ENCODE data around the gene DNAH8. TPM values are rescaled to one million over a fixed set of nuclear protein-coding genes. Genes with fewer than 3 reads are reported as not detected.

Gene DNAH8
- total and polyA plus RNA-seq, 7 donors = under 0.01 to 0.22 TPM; not detected in 5

GRCh38 chr6:39079197-39080125, 364.4 kb downstream of the DNAH8 start:
- H3K4me3 ChIP-seq = no peak overlapping the region
- 87 to 88% methylated on average over 8 of the region's 8 CpGs for WGBS, 2 donors
- no peak for TF ChIP-seq POLR2AphosphoS5 (IDR thresholded peaks at IDR 0.05)
- no peak for TF ChIP-seq CTCF (IDR thresholded peaks at IDR 0.05)
- TF ChIP-seq EP300 (IDR thresholded peaks at IDR 0.05) = no peak
- no peak for TF ChIP-seq POLR2A (IDR thresholded peaks at IDR 0.05)
- H3K4me1 ChIP-seq = peaks cover 0 to 5% (median 4%) of the 10 kb centered on the region in 4 donors
- H3K36me3 ChIP-seq = no peaks in the 10 kb centered on the region
- no peaks in the 10 kb centered on the region for H3K9me3 ChIP-seq
- no peaks in the 10 kb centered on the region for H3K27me3 ChIP-seq
- intact Hi-C loops (cut with DNase I) = no loop called here
- no peak overlapping the region for H3K27ac ChIP-seq
- no peak for DNase-seq

Small RNA genes within 50 kb of the gene (small RNA-seq; reads per million reads assigned to genes)
- gene AL034345.1 (0 to 0.07 (median 0) reads per million in 3 donors), gene RF00393 (0 reads per million in 3 donors)

Other genes starting within 250 kb of the DNAH8 start
- gene BTBD9, start 75.4 kb upstream of the DNAH8 start, total RNA-seq = 10 to 100 TPM; 10.5 to 20.8 (median 12.8) TPM
- gene BTBD9, start 75.4 kb upstream of the DNAH8 start, polyA plus RNA-seq = 1 to 10 TPM; 3.6 to 8.9 (median 4.6) TPM
- 10 to 100 TPM; 92.8 to 98.5 (median 96.0) TPM for gene GLO1, start 12.2 kb upstream of the DNAH8 start, total RNA-seq
- 100 to 1,000 TPM in 1 of 3 donors, 10 to 100 TPM in 2; 64.9 to 129 (median 65.2) TPM for gene GLO1, start 12.2 kb upstream of the DNAH8 start, polyA plus RNA-seq

Data from sigmoid colon (tissue), 7 donors.